OCI-LY1 (cell line): Measurements from ENCODE around the gene IGSF9B.

Experiments used
- CTCF ChIP-seq: fragments of 200-600 bp; sonication (generic), shearing (Covaris generic); IDR thresholded peaks from 2 replicates; pipeline ENCODE4 v1.5.1; 2017; ENCODE audit warnings: mild to moderate bottlenecking, antibody characterized with exemption, low read length, moderate library complexity, mixed read lengths
- EZH2 ChIP-seq: fragments of 200-600 bp; sonication (generic), shearing (Covaris generic); IDR thresholded peaks from 2 replicates; pipeline ENCODE4 v1.8.0; 2017; ENCODE audit warnings: borderline replicate concordance, mixed run types, mild to moderate bottlenecking, antibody characterized with exemption, low read length, moderate library complexity, mixed read lengths

GRCh38 chr11:133924661-133925060 is 32.1 kb downstream of the IGSF9B start:
- TF ChIP-seq CTCF (no peak), EZH2 (no peak)
